MM.1S (cell line): ENCODE measurements around the gene ZNF470.

Experiments used
- DNase-seq: peaks from one replicate; pipeline ENCODE4 v3.0.0-alpha.2; 2015
- H2AFZ ChIP-seq: fragments of 300-600 bp; sonication (generic); 2 replicates; pipeline ENCODE4 v1.6.0; 2016; ENCODE audit warnings: antibody characterized with exemption, low read length
- H3F3A ChIP-seq: fragments of 300-600 bp; sonication (generic); 2 replicates; pipeline ENCODE4 v1.6.1; 2016; ENCODE audit warnings: mild to moderate bottlenecking, antibody characterized with exemption, low read length, moderate library complexity, mixed read lengths; ENCODE audit not compliant: insufficient read depth
- H3K27ac ChIP-seq: fragments of 300-600 bp; sonication (generic); 2 replicates; pipeline ENCODE4 v1.5.1; 2016; ENCODE audit warnings: mild to moderate bottlenecking, low read length
- H3K27me3 ChIP-seq: fragments of 300-600 bp; sonication (generic); replicated peaks from 2 replicates; pipeline ENCODE4 v1.6.0; 2016; ENCODE audit warnings: low read length; ENCODE audit not compliant: insufficient read depth
- H3K36me3 ChIP-seq: fragments of 300-600 bp; sonication (generic); replicated peaks from 2 replicates; pipeline ENCODE4 v1.6.1; 2016; ENCODE audit warnings: mild to moderate bottlenecking, low read length, mixed read lengths; ENCODE audit not compliant: insufficient read depth
- H3K4me1 ChIP-seq: fragments of 300-600 bp; sonication (generic); 2 replicates; pipeline ENCODE4 v1.6.1; 2016; ENCODE audit warnings: low read length, mixed read lengths
- H3K4me2 ChIP-seq: fragments of 300-600 bp; sonication (generic); 2 replicates; pipeline ENCODE4 v1.6.0; 2016; ENCODE audit warnings: low read depth, low read length
- H3K4me3 ChIP-seq: fragments of 300-600 bp; sonication (generic); 2 replicates; pipeline ENCODE4 v1.5.1; 2016; ENCODE audit warnings: low read length, mixed read lengths
- H3K79me2 ChIP-seq: fragments of 300-600 bp; sonication (generic); 2 replicates; pipeline ENCODE4 v1.6.1; 2016; ENCODE audit warnings: mixed run types, low read length, mixed read lengths
- H3K9ac ChIP-seq: fragments of 300-600 bp; sonication (generic); 2 replicates; pipeline ENCODE4 v1.6.1; 2016; ENCODE audit warnings: low read length, mixed read lengths
- H3K9me2 ChIP-seq: fragments of 300-600 bp; sonication (generic); replicated peaks from 2 replicates; pipeline ENCODE4 v1.6.1; 2016; ENCODE audit warnings: mild to moderate bottlenecking, low read length, mixed read lengths; ENCODE audit not compliant: insufficient read depth
- H3K9me3 ChIP-seq: fragments of 300-600 bp; sonication (generic); replicated peaks from 2 replicates; pipeline ENCODE4 v1.6.1; 2016; ENCODE audit warnings: mild to moderate bottlenecking, low read length, mixed read lengths; ENCODE audit not compliant: insufficient read depth
- H4K20me1 ChIP-seq: fragments of 300-600 bp; sonication (generic); 2 replicates; pipeline ENCODE4 v1.6.1; 2016; ENCODE audit warnings: mild to moderate bottlenecking, low read length, moderate library complexity, mixed read lengths; ENCODE audit not compliant: insufficient read depth
- EZH2 ChIP-seq: fragments of 300-600 bp; sonication (generic); optimal IDR thresholded peaks from 2 replicates; pipeline ENCODE3; 2017; ENCODE audit warnings: low read depth, mild to moderate bottlenecking, antibody characterized with exemption, low read length, mixed read lengths
- EZH2phosphoT487 ChIP-seq: fragments of 300-600 bp; sonication (generic); IDR thresholded peaks from 2 replicates; pipeline ENCODE4 v1.6.1; 2018; ENCODE audit warnings: antibody characterized with exemption, low read length
- TF ChIP-seq, protein P1 (sequence below): fragments of 300-600 bp; sonication (generic); IDR thresholded peaks from 2 replicates; pipeline ENCODE4 v1.5.1; 2016; ENCODE audit warnings: antibody characterized with exemption, low read length, mixed read lengths

ZNF470 gene

DNA sequence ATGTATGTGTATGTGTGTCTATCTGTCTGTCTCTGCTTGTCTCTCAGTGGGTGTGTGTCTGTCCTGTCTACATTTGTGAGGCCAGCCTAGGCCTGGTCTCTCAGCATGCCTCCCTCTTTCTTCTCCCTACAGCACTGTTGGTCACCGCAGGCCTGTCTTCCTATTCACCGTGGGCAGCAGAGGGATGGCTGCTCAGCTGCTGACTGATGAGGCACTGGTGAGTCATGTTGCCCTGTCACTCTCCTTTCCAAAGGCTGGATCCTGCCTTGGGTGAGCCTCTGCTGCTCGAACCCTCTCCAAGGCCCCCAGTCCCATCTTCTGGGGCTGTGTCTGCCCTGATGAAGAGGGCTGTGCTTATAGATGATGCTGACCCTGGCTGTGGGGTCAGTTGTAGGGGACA lies 34.1 kb downstream of the ZNF470 start:
- Histone ChIP-seq H3K79me2 (0 out of 2 replicates have a peak, but pooled peaks cover 3% of the 10 kb centered on the region), H3K9me2 (no peaks in the 10 kb centered on the region), H3K4me1 (no peaks in the 10 kb centered on the region), H4K20me1 (no peaks in the 10 kb centered on the region), H3K27ac (no peak overlapping the region), H3K27me3 (no peaks in the 10 kb centered on the region), H3F3A (no peaks in the 10 kb centered on the region), H3K9me3 (no peaks in the 10 kb centered on the region), H3K4me3 (no peak overlapping the region), H3K9ac (no peak overlapping the region), H3K4me2 (no peak overlapping the region), H3K36me3 (no peaks in the 10 kb centered on the region; the same call in 1 of the 2 replicates), H2AFZ (no peak overlapping the region)
- TF ChIP-seq, protein P1, sequence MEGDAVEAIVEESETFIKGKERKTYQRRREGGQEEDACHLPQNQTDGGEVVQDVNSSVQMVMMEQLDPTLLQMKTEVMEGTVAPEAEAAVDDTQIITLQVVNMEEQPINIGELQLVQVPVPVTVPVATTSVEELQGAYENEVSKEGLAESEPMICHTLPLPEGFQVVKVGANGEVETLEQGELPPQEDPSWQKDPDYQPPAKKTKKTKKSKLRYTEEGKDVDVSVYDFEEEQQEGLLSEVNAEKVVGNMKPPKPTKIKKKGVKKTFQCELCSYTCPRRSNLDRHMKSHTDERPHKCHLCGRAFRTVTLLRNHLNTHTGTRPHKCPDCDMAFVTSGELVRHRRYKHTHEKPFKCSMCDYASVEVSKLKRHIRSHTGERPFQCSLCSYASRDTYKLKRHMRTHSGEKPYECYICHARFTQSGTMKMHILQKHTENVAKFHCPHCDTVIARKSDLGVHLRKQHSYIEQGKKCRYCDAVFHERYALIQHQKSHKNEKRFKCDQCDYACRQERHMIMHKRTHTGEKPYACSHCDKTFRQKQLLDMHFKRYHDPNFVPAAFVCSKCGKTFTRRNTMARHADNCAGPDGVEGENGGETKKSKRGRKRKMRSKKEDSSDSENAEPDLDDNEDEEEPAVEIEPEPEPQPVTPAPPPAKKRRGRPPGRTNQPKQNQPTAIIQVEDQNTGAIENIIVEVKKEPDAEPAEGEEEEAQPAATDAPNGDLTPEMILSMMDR: no peak
- TF ChIP-seq EZH2: no peak
- no peak for TF ChIP-seq EZH2phosphoT487
- DNase-seq: no peak

DNA sequence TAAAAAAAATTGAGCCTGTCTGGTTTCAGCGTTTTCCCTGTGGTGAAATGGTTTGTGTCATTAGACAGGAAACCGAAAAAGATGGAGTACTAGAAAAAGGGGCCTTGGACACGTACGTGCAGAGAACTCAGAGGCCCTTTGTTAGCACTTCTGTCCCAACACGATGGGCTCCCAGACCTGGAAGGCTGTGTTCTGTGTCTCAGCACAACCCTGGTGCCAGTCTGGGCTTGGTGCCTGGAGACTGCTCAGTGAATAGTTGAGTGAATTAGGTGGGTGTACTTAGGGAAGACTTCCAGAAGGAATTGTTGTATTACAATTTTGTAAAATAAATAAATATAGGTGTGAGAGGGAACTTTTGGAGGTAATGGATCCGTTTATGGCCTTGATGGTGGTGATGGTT lies 36.6 kb downstream of the ZNF470 start:
- Histone ChIP-seq H3K27me3 (no peaks in the 10 kb centered on the region), H3K4me1 (no peaks in the 10 kb centered on the region), H3F3A (no peaks in the 10 kb centered on the region), H3K9ac (no peak overlapping the region), H3K36me3 (no peaks in the 10 kb centered on the region; the same call in 1 of the 2 replicates), H4K20me1 (no peaks in the 10 kb centered on the region), H3K79me2 (no peaks in the 10 kb centered on the region), H3K9me2 (no peaks in the 10 kb centered on the region), H3K4me2 (no peak overlapping the region), H3K27ac (no peak overlapping the region), H2AFZ (no peak overlapping the region), H3K9me3 (no peaks in the 10 kb centered on the region), H3K4me3 (no peak overlapping the region)
- DNase-seq: no peak
- TF ChIP-seq, protein P1: no peak
- TF ChIP-seq EZH2phosphoT487 (no peak), EZH2 (no peak)

GRCh38 chr19:56608274-56608964 lies 41.2 kb downstream of the ZNF470 start:
- TF ChIP-seq EZH2phosphoT487: no peak
- no peak for TF ChIP-seq EZH2
- TF ChIP-seq, protein P1: no peak

More at GRCh38 chr19:56608274-56608964, 41.2 kb downstream of the ZNF470 start:
- H3K36me3 ChIP-seq: no peaks in the 10 kb centered on the region
- H3K4me1 ChIP-seq: no peaks in the 10 kb centered on the region
- H3K9me2 ChIP-seq: no peaks in the 10 kb centered on the region
- H3K4me3 ChIP-seq: no peak overlapping the region
- no peak for DNase-seq
- no peaks in the 10 kb centered on the region for H3K27me3 ChIP-seq
- H3K4me2 ChIP-seq: no peak overlapping the region
- no peak overlapping the region for H3K27ac ChIP-seq
- H3K9me3 ChIP-seq: no peaks in the 10 kb centered on the region
- H3K79me2 ChIP-seq: no peaks in the 10 kb centered on the region
- no peaks in the 10 kb centered on the region for H3F3A ChIP-seq
- H2AFZ ChIP-seq: no peak overlapping the region
- no peak overlapping the region for H3K9ac ChIP-seq
- no peaks in the 10 kb centered on the region for H4K20me1 ChIP-seq
